ENCODE data around the gene H2AZ2.

- no peak for TF ChIP-seq CTCF (IDR thresholded peaks at IDR 0.05)
- TF ChIP-seq POLR2AphosphoS5 (IDR thresholded peaks at IDR 0.05), result no peak
- TF ChIP-seq POLR2A (IDR thresholded peaks at IDR 0.05), result no peak
- TF ChIP-seq EP300 (IDR thresholded peaks at IDR 0.05), result no peak
Measured at GRCh38 chr7:44852590-44852989, 4.7 kb upstream of the H2AZ2 start.

All from suprapubic skin (tissue), 4 donors.